Measurements from ENCODE around the gene UBXN10.
"Not testable (repeated sequence)": the region's sequence is repeated elsewhere in the genome, so short reads cannot be mapped to it uniquely, and the experiment has no call there.

Gene UBXN10

DNA sequence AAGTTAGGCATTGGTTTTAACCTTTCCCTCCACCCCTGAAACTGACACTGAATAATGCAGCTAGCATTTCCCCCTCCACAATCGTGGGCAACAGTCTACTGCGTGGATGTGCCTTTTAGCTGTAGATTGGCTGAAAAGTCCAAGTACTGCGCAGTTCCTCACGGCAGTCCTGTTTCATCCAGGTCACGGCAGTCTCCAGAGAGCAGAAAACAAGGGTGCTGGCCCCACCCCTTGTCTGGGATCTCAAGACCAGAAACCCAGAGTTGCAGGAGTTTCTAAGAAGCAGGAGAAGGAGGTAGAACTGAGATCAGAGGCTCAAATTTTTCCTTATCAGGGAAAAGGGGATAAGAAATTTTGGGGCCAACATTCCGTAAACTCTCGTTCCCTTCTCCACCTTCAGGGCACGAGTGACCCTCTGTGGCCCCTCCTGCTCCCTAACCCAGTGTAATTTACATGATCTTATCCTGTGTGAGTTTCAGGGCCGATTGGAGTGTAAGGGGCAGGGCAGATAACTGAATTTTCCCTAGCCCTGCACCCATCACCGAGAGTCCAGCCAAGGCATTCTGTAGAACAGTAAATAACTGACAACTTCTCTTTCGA, 26.3 kb downstream of the UBXN10 start:
- Histone ChIP-seq H3K36me3 (ENCODE audit: control insufficient read depth, insufficient read depth, low read length) (no peaks in the 10 kb centered on the region), H3K9ac (no peak overlapping the region), H3K79me2 (no peaks in the 10 kb centered on the region), H3K4me3 (ENCODE audit: low read depth, low read length) (no peak overlapping the region), H3K4me2 (ENCODE audit: low read length) (peak overlapping the region; percentile 57), H3K27ac (peak overlapping the region; percentile 87), H3K9me3 (ENCODE audit: control insufficient read depth, low read length) (no peaks in the 10 kb centered on the region), H3K27me3 (ENCODE audit: control insufficient read depth, insufficient read depth, low read length) (no peaks in the 10 kb centered on the region), H2AFZ (peak overlapping the region; percentile 58), H3K4me1 (peaks cover 7% of the 10 kb centered on the region)
- no peak for TF ChIP-seq CTCF (IDR thresholded peaks at IDR 0.05)

DNA sequence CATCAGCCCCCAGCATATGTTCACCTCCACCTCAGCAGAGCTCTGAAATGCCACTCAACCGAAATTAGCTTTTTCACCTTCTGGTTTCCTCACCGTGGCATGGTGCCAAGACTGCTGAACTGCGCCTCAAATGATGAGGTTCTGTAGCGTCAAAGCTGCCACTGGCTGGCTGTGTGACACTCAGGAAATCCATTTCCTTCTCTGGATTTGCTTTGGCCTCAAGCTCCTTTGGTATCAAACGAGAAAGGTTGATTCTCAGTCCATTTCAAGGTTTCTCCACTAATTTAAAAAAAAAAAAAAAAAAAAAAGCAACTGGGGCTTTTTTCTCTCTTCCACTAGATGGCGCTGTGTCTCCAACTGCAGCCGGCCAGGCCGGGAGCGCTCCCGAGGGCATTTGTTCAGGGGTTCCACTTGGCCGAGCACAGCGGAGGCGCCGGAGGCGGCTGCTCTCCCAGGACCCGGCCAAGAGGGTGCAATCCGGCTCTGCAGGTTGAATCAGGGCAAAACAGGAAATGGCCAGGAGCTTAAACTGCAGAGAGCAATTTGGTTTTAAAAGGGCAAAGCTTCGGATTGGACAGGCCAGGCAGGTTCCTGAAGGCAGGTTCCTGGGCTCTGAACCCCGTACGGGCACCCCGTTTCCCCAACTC, 26.9 kb downstream of the UBXN10 start:
- Histone ChIP-seq H3K27me3 (ENCODE audit: control insufficient read depth, insufficient read depth, low read length) (no peaks in the 10 kb centered on the region), H3K9ac (no peak overlapping the region), H3K9me3 (ENCODE audit: control insufficient read depth, low read length) (no peaks in the 10 kb centered on the region), H3K4me1 (peaks cover 7% of the 10 kb centered on the region), H3K27ac (peak overlapping the region; percentile 87), H3K4me2 (ENCODE audit: low read length) (peak overlapping the region; percentile 57), H2AFZ (peak overlapping the region; percentile 83), H3K79me2 (no peaks in the 10 kb centered on the region), H3K36me3 (ENCODE audit: control insufficient read depth, insufficient read depth, low read length) (no peaks in the 10 kb centered on the region), H3K4me3 (ENCODE audit: low read depth, low read length) (no peak overlapping the region)
- TF ChIP-seq CTCF (IDR thresholded peaks at IDR 0.05) = peak; percentile 90

DNA sequence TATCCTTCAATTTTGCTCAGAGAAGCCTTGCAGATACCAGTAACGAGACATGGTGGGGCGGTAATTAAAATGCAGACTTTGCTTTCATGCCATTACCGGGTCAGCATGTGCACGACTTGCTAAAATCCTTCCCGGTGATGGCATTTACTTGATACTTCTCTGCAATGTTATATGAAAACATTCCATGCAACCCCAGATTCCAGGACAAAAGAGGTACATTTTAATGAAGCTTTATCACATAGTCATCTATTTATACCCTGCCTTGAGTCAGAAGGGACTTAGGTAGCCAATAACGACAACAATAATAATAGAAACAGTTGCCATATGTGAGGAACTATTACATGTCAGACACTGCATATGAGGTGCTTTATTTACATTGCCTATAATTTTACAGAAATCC, 29.8 kb downstream of the UBXN10 start:
- H3K9me3 ChIP-seq (ENCODE audit: control insufficient read depth, low read length) = no peaks in the 10 kb centered on the region
- peaks cover 12% of the 10 kb centered on the region for H3K4me1 ChIP-seq
- H3K4me3 ChIP-seq (ENCODE audit: low read depth, low read length) = no peak overlapping the region
- H3K9ac ChIP-seq = no peak overlapping the region
- no peaks in the 10 kb centered on the region for H3K27me3 ChIP-seq (ENCODE audit: control insufficient read depth, insufficient read depth, low read length)
- no peak for TF ChIP-seq CTCF (IDR thresholded peaks at IDR 0.05)
- H3K27ac ChIP-seq = no peak overlapping the region
- H3K79me2 ChIP-seq = no peaks in the 10 kb centered on the region
- H3K4me2 ChIP-seq (ENCODE audit: low read length) = no peak overlapping the region
- H2AFZ ChIP-seq = no peak overlapping the region
- no peaks in the 10 kb centered on the region for H3K36me3 ChIP-seq (ENCODE audit: control insufficient read depth, insufficient read depth, low read length)

- no peak overlapping the region for H3K4me3 ChIP-seq (ENCODE audit: low read depth, low read length)
- no peak overlapping the region for H3K9ac ChIP-seq
- H3K27me3 ChIP-seq (ENCODE audit: control insufficient read depth, insufficient read depth, low read length) = no peaks in the 10 kb centered on the region
Observed at GRCh38 chr1:20216574-20216973, 30.7 kb downstream of the UBXN10 start.

DNA sequence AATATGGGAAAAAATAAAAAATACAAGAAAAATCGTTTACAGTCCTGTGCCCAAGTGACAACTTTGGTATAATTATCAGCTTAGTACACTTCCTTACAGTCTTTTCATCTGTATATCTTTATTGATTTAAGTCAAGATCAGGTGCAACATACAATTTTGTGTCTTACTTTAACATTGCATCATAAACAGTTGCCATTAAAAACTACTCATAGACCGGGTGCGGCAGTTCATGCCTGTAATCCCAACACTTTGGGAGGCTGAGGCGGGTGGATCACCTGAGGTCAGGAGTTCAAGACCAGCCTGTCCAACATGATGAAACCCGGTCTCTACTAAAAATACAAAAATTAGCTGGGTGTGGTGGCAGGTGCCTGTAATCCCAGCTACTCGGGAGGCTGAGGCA, 33.2 kb downstream of the UBXN10 start:
- not testable (repeated sequence) for H2AFZ ChIP-seq; H3K36me3 ChIP-seq (ENCODE audit: control insufficient read depth, insufficient read depth, low read length); H3K9ac ChIP-seq; H3K9me3 ChIP-seq (ENCODE audit: control insufficient read depth, low read length); H3K79me2 ChIP-seq; H3K4me2 ChIP-seq (ENCODE audit: low read length); H3K27me3 ChIP-seq (ENCODE audit: control insufficient read depth, insufficient read depth, low read length); H3K4me1 ChIP-seq; H3K4me3 ChIP-seq (ENCODE audit: low read depth, low read length)
- peak overlapping the region; percentile 71 for H3K27ac ChIP-seq

More at GRCh38 chr1:20216574-20216973, 30.7 kb downstream of the UBXN10 start:
- H3K4me1 ChIP-seq = peaks cover 12% of the 10 kb centered on the region
- H3K9me3 ChIP-seq (ENCODE audit: control insufficient read depth, low read length) = no peaks in the 10 kb centered on the region
- no peaks in the 10 kb centered on the region for H3K79me2 ChIP-seq
- H3K4me2 ChIP-seq (ENCODE audit: low read length) = no peak overlapping the region
- peak; percentile 15 for TF ChIP-seq CTCF (IDR thresholded peaks at IDR 0.05)
- no peak overlapping the region for H3K27ac ChIP-seq
- H2AFZ ChIP-seq = no peak overlapping the region
- no peaks in the 10 kb centered on the region for H3K36me3 ChIP-seq (ENCODE audit: control insufficient read depth, insufficient read depth, low read length)
